IPS-18a (cell line): Measurements from ENCODE around the gene GATD1.

Experiments used
- H3K27ac ChIP-seq: one replicate; pipeline ENCODE4 v1.5.1; 2013; ENCODE audit warnings: low read length
- H3K27me3 ChIP-seq: one replicate; pipeline ENCODE4 v1.6.1; 2013; ENCODE audit warnings: mild to moderate bottlenecking, low read length; ENCODE audit not compliant: control insufficient read depth, insufficient read depth
- H3K36me3 ChIP-seq: one replicate; pipeline ENCODE4 v1.6.1; 2013; ENCODE audit warnings: low read depth, low read length; ENCODE audit not compliant: control insufficient read depth
- H3K4me1 ChIP-seq: one replicate; pipeline ENCODE4 v1.6.1; 2013; ENCODE audit warnings: low read depth, low read length; ENCODE audit not compliant: control insufficient read depth
- H3K4me3 ChIP-seq: one replicate; pipeline ENCODE4 v1.5.1; 2013; ENCODE audit warnings: low read length
- H3K9ac ChIP-seq: one replicate; pipeline ENCODE4 v1.6.1; 2013; ENCODE audit warnings: mild to moderate bottlenecking, low read length, moderate library complexity
- H3K9me3 ChIP-seq: one replicate; pipeline ENCODE4 v1.6.1; 2013; ENCODE audit warnings: low read depth, low read length; ENCODE audit not compliant: control insufficient read depth

Gene GATD1

DNA sequence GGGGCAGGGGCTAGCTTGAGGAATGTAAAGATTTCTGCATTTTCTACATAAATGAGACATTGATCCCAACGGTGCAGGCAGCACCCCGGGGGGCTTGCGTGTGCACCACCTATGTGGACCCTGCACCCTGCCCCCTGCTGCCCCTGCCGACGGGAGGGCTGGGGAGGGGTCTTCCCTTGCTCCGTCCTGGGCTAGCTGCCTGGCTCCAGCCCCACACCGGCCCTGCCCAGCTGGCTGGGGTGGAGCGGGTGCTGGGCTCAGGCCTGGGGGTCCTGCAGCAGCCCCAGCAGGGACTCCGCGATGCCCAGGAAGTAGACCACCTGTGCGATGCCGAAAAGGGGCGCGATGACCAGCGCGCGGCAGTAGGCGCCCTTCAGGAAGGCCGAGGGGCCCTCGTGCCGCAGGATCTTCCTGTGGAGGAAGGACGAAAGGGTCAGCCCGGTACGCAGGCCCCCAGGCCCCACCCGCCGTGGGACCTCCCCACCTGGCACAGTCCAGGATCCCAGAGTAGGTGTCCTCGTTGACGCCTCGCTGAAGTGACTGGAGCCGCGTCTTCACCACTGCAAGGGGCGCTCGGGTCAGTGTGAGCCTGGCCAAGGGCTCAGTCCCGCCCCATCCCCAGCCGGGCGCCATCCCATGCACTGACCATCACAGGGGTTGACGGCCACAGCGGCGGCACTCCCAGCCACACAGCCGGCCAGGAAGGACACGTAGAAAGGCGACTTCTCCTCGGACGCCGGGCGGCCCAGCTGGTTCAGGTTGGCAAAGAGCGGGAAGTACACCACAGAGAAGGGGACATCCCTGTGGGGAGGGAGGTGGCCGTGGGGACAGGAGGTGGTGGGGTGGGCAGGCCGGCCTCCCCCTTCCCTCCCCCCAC lies 14.6 kb upstream of the GATD1 start:
- Histone ChIP-seq H3K9ac (no peak overlapping the region), H3K27ac (no peak overlapping the region), H3K27me3 (no peaks in the 10 kb centered on the region), H3K4me3 (no peak overlapping the region), H3K4me1 (peaks cover 14% of the 10 kb centered on the region), H3K9me3 (no peaks in the 10 kb centered on the region), H3K36me3 (peaks cover 4% of the 10 kb centered on the region)

DNA sequence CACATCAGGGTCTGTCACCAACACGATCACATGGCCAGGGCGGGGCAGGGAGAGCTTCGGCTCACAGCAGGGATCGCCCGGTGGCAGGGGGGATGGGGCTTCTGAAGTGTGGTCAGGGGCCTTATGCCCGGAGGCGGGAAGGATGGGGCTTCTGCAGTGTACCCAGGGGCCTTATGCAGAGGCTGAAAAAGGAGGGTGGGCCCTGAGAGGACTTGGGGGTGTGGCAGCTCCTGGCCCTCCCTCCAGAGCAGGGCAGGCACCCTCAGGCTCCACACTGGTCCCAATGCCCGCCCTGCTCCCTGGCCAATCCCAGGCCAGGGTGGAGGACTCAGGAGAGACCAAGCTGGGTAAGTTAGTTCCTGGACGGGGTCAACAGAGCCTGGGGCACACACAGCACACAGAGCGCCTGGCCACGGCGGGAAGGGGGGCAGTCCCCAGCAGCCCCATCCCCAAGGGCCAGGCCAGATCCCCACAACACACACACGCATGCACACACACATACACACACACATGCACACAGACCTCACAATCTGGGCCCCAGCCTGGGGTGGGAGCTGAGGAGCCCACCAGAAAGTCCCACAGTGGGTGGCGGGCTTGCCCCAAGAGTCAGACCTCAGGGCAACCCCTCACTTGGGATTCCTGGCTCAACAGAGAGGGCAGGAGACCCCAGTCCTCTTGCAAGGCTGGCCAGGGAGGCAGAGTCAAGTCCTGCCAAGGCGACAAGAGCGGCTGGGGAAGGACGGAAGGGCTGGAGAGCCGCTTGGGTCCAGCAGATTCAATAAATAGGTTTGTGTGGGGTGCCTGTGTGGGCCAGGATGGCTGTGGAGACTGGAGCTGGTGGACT lies 13.7 kb upstream of the GATD1 start:
- H3K4me3 ChIP-seq = no peak overlapping the region
- no peak overlapping the region for H3K9ac ChIP-seq
- H3K4me1 ChIP-seq = peaks cover 9% of the 10 kb centered on the region
- no peak overlapping the region for H3K27ac ChIP-seq
- peaks cover 4% of the 10 kb centered on the region for H3K36me3 ChIP-seq
- H3K27me3 ChIP-seq = no peaks in the 10 kb centered on the region
- H3K9me3 ChIP-seq = no peaks in the 10 kb centered on the region

DNA sequence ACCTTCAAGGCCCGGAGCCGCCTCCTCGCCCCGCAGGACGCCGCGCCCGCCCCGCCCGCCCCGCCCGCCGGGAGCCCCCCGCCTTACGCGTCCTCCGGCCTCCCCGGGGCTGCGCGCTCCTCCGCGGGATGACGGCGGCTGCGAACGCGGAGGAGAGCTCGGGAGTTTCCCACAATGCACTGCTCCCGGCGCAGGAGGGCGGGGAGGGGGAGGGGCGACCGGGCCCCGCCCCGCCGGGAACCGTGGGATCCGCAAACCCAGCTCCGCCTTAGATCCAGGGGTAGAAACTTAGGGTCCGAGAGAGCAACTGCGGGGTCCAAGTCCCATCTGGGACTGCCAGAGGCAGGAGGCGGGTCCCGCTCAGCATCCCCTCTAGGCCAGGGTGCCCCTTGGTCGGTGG lies 12.7 kb upstream of the GATD1 start, which contains the start of gene CEND1:
Gene CEND1 (minus strand): TSS at position 148 of the 400 bp plus-strand sequence. CDS start 1,514 bp downstream, outside the sequence.
- peaks cover 9% of the 10 kb centered on the region for H3K4me1 ChIP-seq
- no peak within 1 kb of the TSS for H3K4me3 ChIP-seq
- H3K9ac ChIP-seq = no peak within 1 kb of the TSS
- H3K9me3 ChIP-seq = no peaks in the 10 kb centered on the region
- no peaks in the 10 kb centered on the region for H3K27me3 ChIP-seq
- no peak within 1 kb of the TSS for H3K27ac ChIP-seq
- H3K36me3 ChIP-seq = peaks cover 4% of the 10 kb centered on the region

DNA sequence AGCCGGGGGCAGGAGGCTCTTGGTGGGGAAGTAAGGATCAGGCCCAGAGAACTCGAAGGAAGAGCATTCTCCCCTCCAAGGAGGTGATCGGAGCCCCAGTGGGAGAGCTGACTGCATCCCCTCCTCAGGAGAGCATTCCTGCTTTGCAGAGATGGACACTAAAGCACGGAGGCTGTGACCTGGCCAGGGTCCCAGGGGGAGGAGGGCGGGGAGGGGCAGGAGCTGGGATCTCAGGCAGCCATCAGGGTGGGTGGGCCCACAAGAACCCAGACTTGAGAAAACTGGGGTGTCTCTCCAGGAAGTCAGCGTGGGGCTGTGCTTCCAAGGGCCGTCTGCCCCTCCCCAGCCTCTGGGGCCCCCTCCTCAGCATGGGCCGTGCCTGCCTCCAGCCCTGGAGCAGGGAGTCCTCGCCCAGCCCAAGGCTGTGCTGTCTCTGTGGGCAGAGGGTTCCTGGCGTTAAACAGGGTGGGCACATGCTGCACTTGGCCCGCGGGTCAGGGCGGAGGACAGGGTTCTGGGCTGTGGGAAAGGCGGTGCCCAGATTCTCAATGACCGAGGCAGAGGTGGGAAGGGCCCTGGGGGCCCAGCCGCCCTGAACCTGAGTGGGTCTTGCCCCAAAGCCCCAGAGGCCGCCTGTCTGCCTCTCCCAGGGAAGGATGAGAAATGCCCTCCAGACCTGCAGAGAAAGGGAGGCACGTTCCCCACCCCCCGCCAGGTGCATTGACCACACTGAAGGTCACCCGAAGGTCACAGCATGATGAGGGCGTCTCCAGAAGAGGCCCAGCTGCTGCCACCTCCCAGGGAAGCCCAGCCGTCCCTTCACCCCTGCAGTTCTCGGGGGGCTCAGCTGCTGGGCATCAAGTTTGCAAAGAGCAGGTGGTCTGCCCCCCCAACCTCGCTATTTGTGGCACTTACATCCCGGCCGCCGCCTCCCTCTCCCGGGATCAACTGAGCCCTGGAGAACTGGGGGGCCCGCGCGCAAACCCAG lies 12.0 kb upstream of the GATD1 start:
- Histone ChIP-seq H3K4me3 (no peak overlapping the region), H3K36me3 (peaks cover 4% of the 10 kb centered on the region), H3K9ac (no peak overlapping the region), H3K27me3 (no peaks in the 10 kb centered on the region), H3K9me3 (no peaks in the 10 kb centered on the region), H3K4me1 (peaks cover 9% of the 10 kb centered on the region), H3K27ac (no peak overlapping the region)

DNA sequence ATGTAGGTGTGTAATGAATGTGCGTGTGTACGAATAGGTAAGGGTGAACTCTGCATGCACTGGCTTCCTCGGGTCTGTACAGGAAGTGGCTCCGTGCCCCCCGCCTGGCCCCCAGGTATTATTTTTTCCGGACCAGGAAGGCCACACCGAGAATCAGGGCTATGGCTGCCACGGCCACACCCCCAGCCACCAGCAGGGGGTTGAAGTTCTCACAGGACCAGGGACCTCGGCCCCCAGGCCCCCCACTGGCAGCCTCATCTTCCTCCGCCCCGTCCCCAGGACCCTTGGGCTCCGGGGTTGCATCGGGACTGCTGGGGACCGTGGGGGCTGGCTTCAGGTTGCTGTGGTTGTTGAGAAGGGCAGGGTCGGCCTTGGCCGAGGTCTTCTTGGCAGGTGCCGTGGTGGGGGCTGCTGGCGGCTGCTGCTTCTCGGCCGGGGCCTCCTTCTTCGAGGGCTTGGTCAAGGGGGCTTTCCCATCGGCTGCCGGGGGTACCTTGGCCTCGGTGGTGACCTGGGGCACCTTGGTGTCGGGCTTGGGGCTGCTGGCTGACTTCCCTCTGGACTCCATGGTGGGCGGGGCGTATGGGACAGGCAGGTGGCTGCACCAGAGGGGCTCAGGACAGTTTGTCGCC lies 10.8 kb upstream of the GATD1 start:
- no peak overlapping the region for H3K9ac ChIP-seq
- no peaks in the 10 kb centered on the region for H3K27me3 ChIP-seq
- peaks cover 4% of the 10 kb centered on the region for H3K36me3 ChIP-seq
- H3K4me1 ChIP-seq = peaks cover 14% of the 10 kb centered on the region
- no peak overlapping the region for H3K4me3 ChIP-seq
- H3K27ac ChIP-seq = no peak overlapping the region
- H3K9me3 ChIP-seq = no peaks in the 10 kb centered on the region

DNA sequence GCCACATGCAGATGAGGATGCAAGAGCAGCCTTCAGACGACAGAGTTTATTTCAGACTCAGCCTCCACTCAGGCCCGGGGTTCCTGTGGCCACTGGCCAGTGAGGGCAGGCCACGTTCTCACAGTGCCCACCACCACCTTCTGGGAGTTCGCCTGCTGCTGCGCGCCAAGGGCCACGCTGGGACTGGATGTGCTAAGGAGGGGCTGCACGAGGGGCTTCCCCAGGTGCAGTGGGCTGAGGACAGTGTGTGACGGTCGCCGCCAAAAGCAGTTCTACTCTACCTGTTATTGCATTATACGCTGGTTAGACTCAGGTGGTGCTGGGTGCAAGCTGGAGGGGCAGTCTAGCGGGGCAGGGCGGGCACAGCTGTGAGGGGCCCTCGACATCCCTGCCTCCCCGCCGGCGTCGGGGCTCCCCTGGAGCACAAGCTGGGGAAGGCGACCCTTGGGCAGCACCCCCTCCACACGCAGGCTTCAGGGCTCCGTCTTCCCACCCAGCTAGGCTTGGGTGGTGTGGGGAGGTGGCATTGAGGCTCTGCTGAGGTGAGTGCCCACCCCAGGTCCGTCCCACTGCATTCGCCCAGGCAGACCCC lies 9.9 kb upstream of the GATD1 start:
- Histone ChIP-seq H3K27me3 (no peaks in the 10 kb centered on the region), H3K36me3 (peaks cover 4% of the 10 kb centered on the region), H3K9ac (no peak overlapping the region), H3K4me3 (no peak overlapping the region), H3K4me1 (peaks cover 14% of the 10 kb centered on the region), H3K27ac (no peak overlapping the region), H3K9me3 (no peaks in the 10 kb centered on the region)

DNA sequence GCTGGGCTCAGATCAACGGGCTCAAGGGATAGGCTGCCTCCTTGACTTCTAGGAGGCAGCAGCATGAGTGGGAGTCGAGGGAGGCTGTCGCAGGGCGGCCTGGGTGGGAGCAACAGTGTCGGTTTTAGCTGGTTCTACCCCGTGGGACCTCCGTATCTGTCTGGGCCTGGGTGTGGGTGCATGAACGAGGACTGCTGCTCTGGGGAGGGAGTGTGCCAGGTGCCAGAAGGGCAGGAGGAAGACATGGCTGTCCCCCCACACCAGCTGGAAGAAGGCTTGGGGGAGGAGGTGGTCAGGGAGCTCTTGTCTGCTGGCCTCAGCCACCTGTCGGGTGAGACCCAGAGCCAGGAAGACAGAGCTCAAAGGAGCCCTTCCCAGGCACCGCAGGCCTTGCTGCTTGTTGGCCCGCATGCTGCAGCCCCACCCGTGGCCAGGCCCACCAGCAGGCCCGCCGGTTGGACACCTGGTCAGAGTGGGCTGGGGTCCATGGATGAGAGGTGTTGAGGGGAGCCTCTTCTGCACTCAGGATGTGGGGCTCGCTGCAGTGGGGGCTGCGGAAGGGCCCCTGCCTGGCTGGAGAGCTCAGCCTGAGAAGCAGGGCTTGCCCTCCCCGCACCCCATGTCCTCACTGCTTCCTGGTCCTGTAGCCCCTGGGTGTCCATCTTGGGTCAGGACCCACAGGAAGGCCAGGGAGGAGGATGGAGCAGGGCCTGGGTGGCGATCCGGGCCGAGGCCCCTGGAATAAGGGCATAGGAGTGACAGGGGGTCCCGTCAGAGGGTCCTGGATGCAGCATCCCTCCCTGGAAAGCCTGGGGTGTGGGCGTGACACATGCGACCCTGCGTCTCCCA lies 9.2 kb upstream of the GATD1 start:
- Histone ChIP-seq H3K27me3 (no peaks in the 10 kb centered on the region), H3K4me1 (peaks cover 14% of the 10 kb centered on the region), H3K9ac (no peak overlapping the region), H3K4me3 (no peak overlapping the region), H3K9me3 (no peaks in the 10 kb centered on the region), H3K27ac (no peak overlapping the region), H3K36me3 (no peaks in the 10 kb centered on the region)

DNA sequence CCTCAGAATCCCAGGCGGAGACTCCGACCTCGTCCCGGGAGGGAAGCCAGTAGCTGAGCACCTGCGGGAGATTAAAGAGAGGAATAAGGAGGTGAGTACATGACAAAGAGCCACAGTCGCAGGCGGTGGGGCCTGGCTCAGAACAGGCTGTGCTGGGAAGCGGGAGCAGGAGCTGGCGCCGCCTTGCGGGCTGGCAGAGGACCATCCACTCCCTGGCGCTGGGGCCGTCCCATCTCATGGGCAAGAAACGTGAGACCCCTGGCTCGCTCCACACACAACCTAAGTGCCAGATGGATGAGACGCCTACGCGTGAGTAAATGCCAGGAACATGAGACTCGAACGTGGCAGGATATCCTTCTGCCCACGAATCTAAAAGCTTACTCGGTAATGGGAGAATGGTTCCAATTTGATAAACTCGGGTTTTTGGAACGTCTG lies 6.3 kb upstream of the GATD1 start:
- Histone ChIP-seq H3K4me1 (peaks cover 5% of the 10 kb centered on the region), H3K9me3 (no peaks in the 10 kb centered on the region), H3K9ac (no peak overlapping the region), H3K27ac (no peak overlapping the region), H3K27me3 (no peaks in the 10 kb centered on the region), H3K36me3 (no peaks in the 10 kb centered on the region), H3K4me3 (peak overlapping the region; percentile 32)

DNA sequence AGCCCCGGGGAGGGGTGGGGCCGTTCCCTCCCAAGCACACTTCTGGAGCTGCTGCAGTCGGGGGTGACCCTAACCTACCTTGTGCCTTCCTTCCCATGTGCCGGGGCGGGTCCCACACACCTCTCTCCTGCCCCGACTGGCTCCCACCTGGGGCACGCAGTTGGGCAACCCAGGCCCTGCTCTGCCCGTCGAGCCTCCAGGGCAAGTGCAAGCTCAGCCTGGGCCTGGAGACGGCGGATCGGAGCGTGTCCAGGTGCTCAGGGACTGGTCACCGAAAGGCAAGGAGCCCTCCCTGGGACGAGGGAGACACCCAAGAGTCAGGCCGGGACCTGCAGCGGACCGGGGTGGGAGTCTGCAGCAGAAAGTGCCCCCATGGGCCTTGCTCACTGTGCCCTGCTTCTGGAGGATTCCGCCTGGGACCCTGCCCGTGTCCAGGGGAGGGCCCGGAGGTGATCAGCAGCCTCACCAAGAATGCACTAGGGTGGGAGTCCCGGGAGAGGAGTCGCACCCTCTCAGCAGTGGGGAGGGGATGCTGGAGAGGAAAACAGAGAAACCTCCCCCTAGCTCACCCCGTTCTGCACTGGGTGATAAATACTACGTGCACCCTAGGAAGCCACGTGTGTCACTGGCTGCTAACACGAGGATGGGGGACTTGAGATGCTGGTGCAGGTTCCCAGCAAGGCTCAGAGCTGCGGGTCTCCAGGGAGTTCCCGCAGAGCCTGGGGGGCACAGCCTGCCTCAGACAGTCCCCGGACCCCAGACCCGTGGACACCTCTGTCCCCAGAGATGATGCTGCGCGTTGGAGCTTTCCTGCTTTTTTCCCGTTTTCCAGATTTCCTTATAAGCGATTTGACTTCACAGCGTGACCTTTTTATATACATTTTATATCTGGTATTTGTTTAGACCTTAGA lies 5.2 kb upstream of the GATD1 start:
- Histone ChIP-seq H3K4me1 (peaks cover 5% of the 10 kb centered on the region), H3K27me3 (no peaks in the 10 kb centered on the region), H3K36me3 (no peaks in the 10 kb centered on the region), H3K27ac (no peak overlapping the region), H3K4me3 (no peak overlapping the region), H3K9ac (no peak overlapping the region), H3K9me3 (no peaks in the 10 kb centered on the region)
